Suprapubic skin (tissue), 4 donors: ENCODE data around the gene SLC15A3.

Source experiments
- POLR2A ChIP-seq, 2 donors: fragments of 450-650 bp; IDR thresholded peaks; one replicate each; pipeline ENCODE4 v1.6.1; 2017; ENCODE audit warnings: antibody characterized with exemption in 2 of 2, mild to moderate bottlenecking in 2 of 2, moderate library complexity in 2 of 2
- POLR2AphosphoS5 ChIP-seq, 3 donors: sonication (generic); formaldehyde crosslinking; IDR thresholded peaks; one replicate each; pipeline ENCODE4 v1.6.1; 2017; ENCODE audit warnings: antibody characterized with exemption in 3 of 3

DNA sequence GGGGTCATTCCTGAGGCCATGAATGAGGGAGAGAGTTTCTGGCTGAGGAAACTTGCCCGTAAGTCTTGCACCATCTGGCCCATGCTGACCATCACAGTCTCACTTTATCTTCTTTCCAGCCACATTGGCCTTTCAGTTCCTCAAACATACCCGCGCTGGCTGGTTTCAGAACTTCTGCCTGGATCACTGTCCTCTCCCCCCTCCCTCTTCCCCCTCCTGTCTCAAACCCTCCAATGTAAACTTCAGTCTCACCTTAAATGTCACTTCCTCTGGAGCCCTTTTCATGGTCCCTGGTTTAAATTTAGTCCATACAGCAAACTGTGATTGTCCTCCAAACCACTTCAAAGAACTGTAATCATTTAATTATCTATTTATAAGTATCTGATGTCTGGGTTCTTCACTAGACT lies 41.7 kb downstream of the SLC15A3 start:
- TF ChIP-seq POLR2AphosphoS5 (IDR thresholded peaks at IDR 0.05), result no peak
- no peak for TF ChIP-seq POLR2A (IDR thresholded peaks at IDR 0.05)
